LNCaP clone FGC (cell line): Measurements from ENCODE around the gene WWTR1.

Experiments used
- DNase-seq: peaks from one replicate; pipeline ENCODE4 v3.0.0-alpha.2; 2011; ENCODE audit warnings: low read depth
- H3K4me3 ChIP-seq: 2 replicates; pipeline ENCODE4 v1.5.1; 2011; ENCODE audit warnings: mild to moderate bottlenecking, low read depth, low read length, control low read depth
- CTCF ChIP-seq: IDR thresholded peaks from 2 replicates; pipeline ENCODE4 v1.5.1; 2012; ENCODE audit warnings: mild to moderate bottlenecking; ENCODE audit not compliant: control insufficient read depth, insufficient read depth; ENCODE audit errors: extremely low read depth

WWTR1 gene

GRCh38 chr3:149553781-149554451 is 103.9 kb downstream of the WWTR1 start:
- no peak overlapping the region for H3K4me3 ChIP-seq
- no peak for TF ChIP-seq CTCF
- no peak for DNase-seq

- H3K4me3 ChIP-seq = no peak overlapping the region
- no peak for TF ChIP-seq CTCF
- no peak for DNase-seq
These were observed 105.1 kb downstream of the WWTR1 start for GRCh38 chr3:149552700-149553099.

- TF ChIP-seq CTCF = no peak
- no peak overlapping the region for H3K4me3 ChIP-seq
- no peak for DNase-seq
These were observed 106.3 kb downstream of the WWTR1 start for GRCh38 chr3:149551500-149551899.

GRCh38 chr3:149548669-149549065 is 109.2 kb downstream of the WWTR1 start:
- TF ChIP-seq CTCF = no peak
- no peak for DNase-seq

GRCh38 chr3:149547954-149548668 is 109.7 kb downstream of the WWTR1 start:
- no peak for DNase-seq
- H3K4me3 ChIP-seq = no peak overlapping the region
- no peak for TF ChIP-seq CTCF

More at GRCh38 chr3:149548669-149549065, 109.2 kb downstream of the WWTR1 start:
- no peak overlapping the region for H3K4me3 ChIP-seq

- TF ChIP-seq CTCF = no peak
- no peak for DNase-seq
- H3K4me3 ChIP-seq = no peak overlapping the region
These were observed 110.4 kb downstream of the WWTR1 start for GRCh38 chr3:149547413-149547812.
